ENCODE measurements around the gene GNG10.
"Not testable (repeated sequence)": the region's sequence is repeated elsewhere in the genome, so short reads cannot be mapped to it uniquely, and the experiment has no call there.

Gene GNG10

DNA sequence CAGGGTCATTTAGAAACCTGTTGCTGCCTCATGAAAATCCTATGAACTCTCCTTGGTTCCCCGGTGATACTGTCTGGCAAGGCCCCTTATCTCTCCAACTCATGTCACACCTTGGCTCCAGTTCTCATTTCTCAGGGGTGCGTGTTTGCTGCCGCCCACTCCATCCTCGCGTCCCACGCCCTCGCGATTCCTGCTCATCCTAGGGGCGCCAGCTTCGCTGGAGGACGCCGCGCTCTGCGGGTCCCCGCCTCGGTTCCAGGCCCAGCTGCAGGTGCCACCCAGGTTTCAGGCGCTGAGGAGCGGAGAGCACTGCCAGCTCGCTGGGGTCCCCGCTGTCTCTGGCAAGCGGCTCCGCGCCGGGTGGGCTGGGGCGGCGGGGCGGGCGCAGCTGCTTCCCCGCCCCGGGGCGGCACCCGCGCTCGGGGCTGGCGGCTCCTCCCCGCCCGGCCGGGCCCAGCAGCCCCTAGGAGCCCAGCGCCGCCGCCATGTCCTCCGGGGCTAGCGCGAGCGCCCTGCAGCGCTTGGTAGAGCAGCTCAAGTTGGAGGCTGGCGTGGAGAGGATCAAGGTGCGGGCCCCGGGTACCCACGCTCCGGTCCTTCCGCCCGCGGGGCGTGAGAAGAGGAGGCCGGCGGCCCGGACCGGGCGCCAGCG lies at the start of gene GNG10:
GNG10 (plus strand) TSS at position 456 of the 652 bp plus-strand sequence; CDS start at position 486, 30 bp downstream.
- DNase-seq, result peak; percentile 74

- no peak for DNase-seq
Observed at GRCh38 chr9:111613436-111614040, 47.9 kb upstream of the GNG10 start.

DNA sequence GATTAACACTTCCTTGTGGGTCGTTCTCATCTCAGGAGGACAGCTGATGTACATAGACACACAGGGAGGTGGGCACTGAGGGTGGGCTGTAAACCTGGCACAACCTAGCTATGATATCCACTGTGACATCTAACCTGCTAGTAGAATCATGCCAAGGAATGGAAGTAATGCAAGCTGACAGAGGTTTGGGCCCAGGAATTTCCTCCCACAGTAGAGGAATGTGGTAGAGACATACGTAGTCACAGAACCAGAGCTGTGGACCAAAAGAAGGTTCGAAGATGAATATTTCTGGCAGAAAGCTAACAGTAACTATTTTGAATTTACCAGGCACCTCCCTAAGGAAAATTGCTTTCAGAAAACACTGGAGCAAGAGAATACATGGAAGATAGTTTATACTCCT lies 45.5 kb upstream of the GNG10 start:
- no peak for DNase-seq

DNA sequence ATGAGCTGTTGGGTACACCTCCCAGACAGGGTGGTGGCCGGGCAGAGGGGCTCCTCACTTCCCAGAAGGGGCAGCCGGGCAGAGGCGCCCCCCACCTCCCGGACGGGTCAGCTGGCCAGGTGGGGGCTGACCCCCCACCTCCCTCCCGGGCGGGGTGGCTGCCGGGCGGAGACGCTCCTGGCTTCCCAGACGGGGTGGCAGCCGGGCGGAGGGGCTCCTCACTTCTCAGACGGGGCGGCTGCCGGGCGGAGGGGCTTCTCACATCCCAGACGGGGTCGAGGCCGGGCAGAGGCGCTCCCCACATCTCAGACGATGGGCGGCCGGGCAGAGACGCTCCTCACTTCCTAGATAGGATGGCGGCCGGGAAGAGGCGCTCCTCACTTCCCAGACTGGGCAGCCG lies 44.1 kb upstream of the GNG10 start:
- DNase-seq, result not testable (repeated sequence)

DNA sequence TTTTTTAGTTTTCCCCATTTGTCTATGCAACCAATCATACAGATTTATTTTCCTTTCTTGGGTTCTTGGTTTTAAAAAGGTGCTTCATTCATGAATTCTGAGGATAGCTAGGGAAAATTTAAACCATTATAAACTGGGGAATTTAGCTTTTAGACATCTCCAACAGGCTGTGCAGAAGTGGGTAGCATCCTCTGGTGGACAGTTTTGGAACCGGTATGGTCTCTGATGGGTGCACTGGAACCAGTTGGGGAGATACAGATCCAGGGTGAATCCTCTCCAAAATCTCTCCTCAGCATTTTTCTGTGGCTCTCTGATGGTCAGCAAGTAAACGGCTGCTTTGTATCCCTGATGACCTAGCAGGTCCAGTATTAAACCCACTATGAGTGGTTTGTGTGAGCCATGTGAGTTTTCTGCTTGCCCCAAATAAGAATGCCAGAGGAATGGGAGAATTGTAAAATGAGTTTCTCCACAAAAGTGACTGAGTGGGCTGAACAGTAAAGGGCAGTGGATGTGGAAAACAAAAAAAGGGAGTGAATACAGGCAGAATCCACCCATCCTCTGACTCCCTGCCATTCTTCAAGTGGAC lies 39.4 kb upstream of the GNG10 start:
- DNase-seq, result peak; percentile 15

DNA sequence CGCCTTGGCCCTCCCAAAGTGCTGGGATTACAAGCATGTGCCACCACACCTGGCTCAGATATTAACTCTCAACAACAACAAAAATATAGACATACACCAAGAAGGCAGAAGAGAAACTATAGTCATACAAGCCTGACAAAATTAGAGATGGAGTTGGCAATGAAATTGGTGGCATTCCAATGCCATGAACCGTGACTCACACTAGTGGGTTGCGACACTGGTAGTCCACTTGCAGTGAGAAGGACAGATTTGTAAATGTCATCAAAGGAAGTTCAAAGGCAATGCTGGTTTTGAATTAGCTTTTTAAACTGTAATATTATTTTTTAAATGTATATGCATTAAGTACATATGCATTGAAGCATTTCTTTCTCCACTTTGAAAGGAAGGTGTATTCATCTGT lies 38.8 kb upstream of the GNG10 start:
- no peak for DNase-seq

GRCh38 chr9:111627260-111627963 lies 34.0 kb upstream of the GNG10 start:
- DNase-seq, result no peak

DNA sequence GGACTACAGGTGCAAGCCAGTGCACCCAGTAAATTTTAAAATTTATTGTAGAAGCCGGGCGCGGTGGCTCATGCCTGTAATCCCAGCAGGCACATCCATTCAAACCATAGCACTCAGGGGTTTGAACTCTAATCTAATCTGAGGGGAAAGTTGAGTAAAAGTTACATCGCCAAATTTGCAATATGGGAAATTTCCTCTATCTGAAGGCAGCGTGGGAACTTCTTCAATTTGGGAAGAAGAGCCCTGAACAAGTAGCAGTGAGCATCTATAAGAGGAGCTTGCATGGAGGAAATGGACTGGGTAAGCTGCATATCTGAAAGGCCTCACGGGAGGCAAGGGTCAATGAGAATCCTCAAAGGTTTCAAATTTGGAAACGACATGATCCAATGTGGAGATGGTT lies 33.0 kb upstream of the GNG10 start:
- no peak for DNase-seq

GRCh38 chr9:111630182-111630963 lies 31.0 kb upstream of the GNG10 start:
- no peak for DNase-seq

DNA sequence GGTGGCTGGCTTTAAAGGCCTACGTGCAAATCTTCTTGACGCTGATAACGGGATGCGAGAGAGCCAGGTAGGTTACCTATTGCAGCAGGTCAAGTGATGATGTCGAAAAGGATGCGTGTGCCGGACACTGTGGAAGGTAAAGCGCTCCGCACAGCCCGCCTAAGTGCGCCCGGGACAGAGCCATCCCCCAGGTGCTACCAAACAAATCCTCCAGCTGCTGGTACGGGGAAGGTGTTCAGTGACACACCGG lies 30.5 kb upstream of the GNG10 start:
- DNase-seq, result no peak

DNA sequence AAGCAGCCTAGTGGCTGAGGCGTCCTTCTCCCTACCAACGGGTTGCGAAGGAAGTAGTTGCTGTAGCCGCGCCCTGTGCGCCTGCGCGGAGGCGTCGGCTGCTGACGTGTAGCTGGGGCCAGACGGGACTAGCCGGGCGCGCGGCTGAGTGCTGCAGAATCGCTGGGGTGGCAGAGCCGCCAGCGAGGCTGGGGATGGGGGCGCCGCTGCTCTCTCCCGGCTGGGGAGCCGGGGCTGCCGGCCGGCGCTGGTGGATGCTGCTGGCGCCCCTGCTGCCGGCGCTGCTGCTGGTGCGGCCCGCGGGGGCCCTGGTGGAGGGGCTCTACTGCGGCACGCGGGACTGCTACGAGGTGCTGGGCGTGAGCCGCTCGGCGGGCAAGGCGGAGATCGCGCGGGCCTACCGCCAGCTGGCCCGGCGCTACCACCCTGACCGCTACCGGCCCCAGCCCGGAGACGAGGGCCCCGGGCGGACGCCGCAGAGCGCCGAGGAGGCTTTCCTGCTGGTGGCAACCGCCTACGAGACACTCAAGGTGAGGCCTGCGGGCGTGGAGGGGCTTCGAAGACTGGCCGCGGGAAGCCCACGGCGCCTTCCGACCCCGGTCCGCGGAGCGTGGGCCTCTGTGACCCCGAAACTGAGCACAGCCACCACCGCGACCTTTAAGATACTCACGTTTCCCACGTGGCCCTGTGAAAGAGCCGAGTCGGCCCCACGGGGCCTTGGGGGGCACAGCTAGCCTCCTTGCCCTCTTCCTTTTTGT lies 30.0 kb upstream of the GNG10 start, which contains the start of gene DNAJC25:
DNAJC25 (plus strand) TSS at position 121 of the 758 bp plus-strand sequence; CDS start at position 195, 74 bp downstream.
- DNase-seq, result peak; percentile 96

DNA sequence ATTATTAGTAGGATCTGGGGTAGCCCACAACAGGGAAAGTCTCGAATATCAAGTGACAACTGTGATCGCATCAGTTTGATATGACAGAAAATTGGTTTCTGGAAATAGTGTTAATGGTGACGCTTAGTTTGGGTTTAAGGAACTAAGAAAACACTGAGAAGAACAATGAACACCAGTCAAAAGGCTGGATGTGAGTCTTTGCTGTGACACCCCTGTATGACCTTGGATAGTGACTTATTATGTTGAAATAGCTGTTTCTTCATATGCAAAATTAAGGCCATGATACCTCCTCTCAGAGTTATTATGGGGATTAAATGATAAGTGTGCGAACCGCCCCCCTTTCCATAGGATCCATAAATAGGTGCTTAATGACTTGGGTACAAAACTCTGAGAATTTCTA lies 29.3 kb upstream of the GNG10 start:
- no peak for DNase-seq

GRCh38 chr9:111632695-111633388 lies 28.6 kb upstream of the GNG10 start:
- DNase-seq, result no peak

DNA sequence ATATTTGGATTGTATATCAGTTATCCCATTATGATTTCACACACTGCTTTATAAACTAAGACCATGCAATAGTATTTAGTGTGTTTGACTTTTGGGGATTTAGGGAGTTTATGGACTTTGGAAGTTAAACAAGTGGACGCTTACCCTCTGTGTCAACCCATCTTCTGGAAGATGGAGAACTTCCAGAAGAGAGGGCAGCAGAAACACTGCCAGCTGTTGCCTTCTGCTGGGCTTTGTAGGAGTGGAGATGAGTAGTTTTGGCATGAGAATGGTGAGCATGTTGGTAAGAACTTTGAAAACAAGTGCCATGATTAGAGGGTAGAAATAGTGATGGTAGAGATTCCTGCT lies 28.0 kb upstream of the GNG10 start:
- DNase-seq, result no peak

DNA sequence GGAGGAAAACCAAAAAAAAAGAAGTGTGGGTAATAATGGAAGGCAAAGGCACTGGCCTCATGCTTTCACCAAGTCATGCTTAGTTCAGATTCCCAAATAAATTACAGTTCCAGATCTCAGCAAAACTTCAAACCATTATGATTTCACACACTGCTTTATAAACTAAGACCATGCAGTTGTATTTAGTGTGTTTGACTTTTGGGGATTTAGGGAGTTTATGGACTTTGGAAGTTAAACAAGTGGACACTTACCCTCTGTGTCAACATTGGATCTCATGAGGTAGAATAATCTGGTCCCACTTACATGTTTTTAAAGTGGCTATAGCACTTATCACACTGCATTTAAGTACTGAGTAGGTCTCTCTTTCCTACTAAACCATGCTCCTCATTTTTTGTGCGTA lies 26.5 kb upstream of the GNG10 start:
- DNase-seq, result no peak

DNA sequence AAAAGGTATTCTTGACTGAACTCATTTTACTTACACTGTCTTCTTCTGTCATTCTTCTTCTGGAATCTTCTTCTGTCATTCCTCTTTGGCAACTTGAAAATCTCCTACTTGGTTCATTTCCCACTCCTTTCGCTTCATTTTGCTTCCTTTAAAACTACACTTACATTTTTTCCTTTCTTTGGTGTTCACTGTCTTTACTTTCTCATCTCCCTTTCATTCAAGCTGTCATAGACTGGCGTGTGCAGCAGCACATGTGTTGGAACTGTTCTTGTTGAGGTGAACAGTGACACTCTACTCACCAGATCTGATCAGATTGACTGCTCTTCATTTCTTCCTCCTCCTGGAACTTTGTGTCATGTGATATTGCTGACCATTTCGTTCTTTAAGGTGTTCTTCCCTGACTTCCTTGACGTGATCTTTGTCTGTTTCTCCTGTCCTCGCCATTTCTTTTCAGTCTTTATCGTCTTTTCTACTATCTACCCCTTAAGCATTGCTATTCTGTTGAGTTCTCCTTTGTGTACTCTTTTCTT lies 23.9 kb upstream of the GNG10 start:
- no peak for DNase-seq

DNA sequence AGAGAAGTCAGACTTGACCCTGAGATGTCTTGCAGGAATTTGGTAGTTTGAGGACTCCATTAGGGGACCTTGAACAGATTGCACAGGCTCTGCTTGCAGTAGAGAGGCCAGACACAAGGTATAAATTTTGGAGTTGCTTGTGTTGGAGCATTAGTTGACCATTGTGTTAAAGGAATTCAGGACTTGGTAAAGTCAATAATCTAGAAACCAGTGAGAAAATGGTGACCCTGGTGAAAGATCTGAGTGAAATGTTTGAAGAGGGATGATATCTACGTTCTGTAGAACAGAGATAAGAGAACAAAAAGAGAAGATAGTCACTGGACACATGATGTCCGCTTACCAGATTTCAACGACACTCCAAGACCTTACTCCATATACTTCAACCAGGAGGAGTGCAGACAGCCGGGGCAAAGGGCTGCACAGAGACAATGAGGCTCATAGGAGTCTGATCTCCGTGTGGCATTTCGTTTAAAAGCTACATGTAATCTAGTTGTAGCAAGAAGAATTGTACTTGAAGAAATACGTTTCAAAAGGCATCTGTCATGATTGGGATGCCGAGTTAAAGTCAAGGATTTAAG lies 17.1 kb upstream of the GNG10 start:
- DNase-seq, result no peak

GRCh38 chr9:111645806-111646205 lies 15.6 kb upstream of the GNG10 start:
- DNase-seq, result no peak

DNA sequence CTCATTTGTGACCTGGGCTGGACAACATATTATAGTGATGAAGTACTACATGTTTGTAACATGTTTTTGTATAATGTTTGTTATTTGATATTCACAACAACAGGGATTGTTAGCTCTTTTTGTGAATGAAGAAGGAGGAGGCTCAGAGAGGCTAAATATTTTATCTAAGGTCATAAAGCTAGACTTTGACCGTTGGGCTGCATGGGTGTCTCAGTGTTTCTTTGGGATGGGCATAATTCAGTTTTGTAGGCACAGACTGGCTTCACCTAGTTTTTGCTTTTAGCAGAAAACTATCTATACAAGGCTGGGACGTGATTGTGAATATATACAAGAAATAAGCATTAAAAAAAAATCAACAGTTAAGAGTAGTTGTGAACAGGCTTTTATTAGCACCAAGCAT lies 15.0 kb upstream of the GNG10 start:
- DNase-seq, result no peak

DNA sequence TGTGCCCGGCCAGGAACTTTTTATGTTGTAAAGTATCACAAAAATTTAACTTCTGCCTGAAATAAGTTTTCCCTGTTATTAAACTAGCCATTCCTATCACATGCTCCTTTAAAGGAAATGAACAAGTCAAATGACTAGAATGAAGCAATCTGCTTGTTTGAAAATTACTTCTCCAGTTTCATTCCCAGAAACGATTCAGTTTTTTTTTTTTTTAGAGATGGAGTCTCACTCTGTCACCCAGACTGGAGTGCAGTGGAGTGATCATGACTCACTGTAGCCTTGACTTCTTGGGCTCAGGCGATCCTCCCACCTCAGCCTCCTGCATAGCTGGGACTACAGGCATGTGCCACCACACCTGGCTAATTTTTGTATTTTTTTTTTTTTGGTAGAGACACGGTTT lies 13.3 kb upstream of the GNG10 start:
- DNase-seq, result no peak

DNA sequence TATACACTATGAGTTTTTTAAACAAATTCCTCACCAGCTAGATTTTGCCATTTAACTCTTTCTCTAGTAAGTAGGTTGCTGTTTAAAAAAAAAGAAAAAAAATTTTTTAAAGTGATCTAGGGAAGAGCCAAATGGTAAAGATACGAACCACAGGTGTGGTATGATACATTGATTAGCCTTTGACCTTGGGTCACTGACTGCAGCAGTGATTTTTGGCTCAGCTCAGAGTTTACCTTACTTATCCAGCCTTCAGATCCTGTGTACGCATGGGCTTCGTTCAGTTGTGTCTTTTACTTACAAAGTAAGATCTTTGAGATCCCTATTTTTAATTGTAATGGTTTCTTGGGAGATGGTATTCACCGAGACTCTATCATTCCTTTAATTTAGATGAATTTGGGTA lies 12.4 kb upstream of the GNG10 start:
- no peak for DNase-seq

Measured in activated naive CD4-positive, alpha-beta T cell treated with Interleukin-2 at 50 U/mL for 16 hours (primary cell).